Liver (tissue), 3 donors: ENCODE results near the gene ELOA.

Source experiments
- SP1 ChIP-seq: IDR thresholded peaks from 2 replicates; pipeline ENCODE4 v1.6.1; 2018; ENCODE audit warnings: antibody characterized with exemption, mild to moderate bottlenecking
- TAF1 ChIP-seq: conservative IDR thresholded peaks from 2 replicates; pipeline ENCODE4 v1.6.1; 2016; ENCODE audit warnings: antibody characterized with exemption, mild to moderate bottlenecking
- YY1 ChIP-seq: IDR thresholded peaks from 2 replicates; pipeline ENCODE4 v1.6.1; 2016; ENCODE audit warnings: antibody characterized with exemption, mild to moderate bottlenecking
- TF ChIP-seq, protein P1 (sequence below): fragments of 150-350 bp; IDR thresholded peaks from 2 replicates; pipeline ENCODE4 v1.5.1; 2017; ENCODE audit warnings: improper control_type of control experiment, low read depth, low read length; ENCODE audit not compliant: missing input control
- TF ChIP-seq, protein P2 (sequence below): IDR thresholded peaks from 2 replicates; pipeline ENCODE4 v1.6.1; 2016; ENCODE audit warnings: antibody characterized with exemption, mild to moderate bottlenecking
- donor health status: healthy.
- donor health status: healthy.

DNA sequence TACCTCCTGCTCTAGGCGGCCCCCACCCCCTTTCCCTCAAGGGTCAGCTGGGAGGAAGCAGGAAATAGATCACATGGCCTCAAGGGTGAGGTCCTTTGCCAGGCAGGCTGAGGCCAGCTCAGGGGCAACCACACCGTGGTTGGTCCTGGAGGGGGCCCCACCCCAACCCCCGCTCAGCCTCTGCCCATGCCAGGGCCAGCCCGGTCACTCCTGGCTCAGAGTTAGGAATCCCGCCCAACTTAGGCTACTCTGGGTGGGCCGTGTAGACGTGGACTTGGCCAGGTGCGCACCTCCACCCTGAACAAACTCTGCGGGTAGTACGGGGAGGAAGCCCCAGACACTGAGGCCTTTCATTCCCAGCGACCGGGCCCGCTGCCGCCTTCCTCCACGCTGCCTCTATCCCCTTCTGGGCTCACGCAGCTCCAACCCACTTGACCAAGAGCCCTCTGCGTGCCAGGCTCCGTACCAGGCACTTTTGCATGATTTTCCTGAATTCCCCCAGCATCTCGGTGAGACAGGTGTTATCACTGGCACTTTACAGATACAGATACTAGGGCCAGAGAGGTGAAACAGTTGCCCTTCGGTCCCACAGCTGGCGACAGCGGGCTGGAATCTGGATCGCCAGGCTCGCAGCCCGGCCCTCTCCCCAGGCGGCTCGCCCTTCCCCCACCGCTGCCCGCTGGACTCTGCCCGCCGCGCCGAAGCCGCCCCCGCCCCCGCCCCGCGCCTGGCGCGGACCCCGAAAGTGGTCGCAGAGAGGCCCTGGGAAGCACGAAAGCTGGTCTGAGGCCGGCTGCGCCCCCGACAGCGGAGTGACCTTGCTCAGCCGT lies 56.5 kb downstream of the ELOA start:
- TF ChIP-seq TAF1 (no peak), SP1 (peak; percentile 63), YY1 (peak; percentile 33)
- TF ChIP-seq, protein P1, sequence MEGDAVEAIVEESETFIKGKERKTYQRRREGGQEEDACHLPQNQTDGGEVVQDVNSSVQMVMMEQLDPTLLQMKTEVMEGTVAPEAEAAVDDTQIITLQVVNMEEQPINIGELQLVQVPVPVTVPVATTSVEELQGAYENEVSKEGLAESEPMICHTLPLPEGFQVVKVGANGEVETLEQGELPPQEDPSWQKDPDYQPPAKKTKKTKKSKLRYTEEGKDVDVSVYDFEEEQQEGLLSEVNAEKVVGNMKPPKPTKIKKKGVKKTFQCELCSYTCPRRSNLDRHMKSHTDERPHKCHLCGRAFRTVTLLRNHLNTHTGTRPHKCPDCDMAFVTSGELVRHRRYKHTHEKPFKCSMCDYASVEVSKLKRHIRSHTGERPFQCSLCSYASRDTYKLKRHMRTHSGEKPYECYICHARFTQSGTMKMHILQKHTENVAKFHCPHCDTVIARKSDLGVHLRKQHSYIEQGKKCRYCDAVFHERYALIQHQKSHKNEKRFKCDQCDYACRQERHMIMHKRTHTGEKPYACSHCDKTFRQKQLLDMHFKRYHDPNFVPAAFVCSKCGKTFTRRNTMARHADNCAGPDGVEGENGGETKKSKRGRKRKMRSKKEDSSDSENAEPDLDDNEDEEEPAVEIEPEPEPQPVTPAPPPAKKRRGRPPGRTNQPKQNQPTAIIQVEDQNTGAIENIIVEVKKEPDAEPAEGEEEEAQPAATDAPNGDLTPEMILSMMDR = no peak
- TF ChIP-seq, protein P2, sequence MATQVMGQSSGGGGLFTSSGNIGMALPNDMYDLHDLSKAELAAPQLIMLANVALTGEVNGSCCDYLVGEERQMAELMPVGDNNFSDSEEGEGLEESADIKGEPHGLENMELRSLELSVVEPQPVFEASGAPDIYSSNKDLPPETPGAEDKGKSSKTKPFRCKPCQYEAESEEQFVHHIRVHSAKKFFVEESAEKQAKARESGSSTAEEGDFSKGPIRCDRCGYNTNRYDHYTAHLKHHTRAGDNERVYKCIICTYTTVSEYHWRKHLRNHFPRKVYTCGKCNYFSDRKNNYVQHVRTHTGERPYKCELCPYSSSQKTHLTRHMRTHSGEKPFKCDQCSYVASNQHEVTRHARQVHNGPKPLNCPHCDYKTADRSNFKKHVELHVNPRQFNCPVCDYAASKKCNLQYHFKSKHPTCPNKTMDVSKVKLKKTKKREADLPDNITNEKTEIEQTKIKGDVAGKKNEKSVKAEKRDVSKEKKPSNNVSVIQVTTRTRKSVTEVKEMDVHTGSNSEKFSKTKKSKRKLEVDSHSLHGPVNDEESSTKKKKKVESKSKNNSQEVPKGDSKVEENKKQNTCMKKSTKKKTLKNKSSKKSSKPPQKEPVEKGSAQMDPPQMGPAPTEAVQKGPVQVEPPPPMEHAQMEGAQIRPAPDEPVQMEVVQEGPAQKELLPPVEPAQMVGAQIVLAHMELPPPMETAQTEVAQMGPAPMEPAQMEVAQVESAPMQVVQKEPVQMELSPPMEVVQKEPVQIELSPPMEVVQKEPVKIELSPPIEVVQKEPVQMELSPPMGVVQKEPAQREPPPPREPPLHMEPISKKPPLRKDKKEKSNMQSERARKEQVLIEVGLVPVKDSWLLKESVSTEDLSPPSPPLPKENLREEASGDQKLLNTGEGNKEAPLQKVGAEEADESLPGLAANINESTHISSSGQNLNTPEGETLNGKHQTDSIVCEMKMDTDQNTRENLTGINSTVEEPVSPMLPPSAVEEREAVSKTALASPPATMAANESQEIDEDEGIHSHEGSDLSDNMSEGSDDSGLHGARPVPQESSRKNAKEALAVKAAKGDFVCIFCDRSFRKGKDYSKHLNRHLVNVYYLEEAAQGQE = peak; percentile 19
